WTC11 (cell line): ENCODE data around the gene RFTN1. TPM values are rescaled to one million over a fixed set of nuclear protein-coding genes. Genes with fewer than 3 reads are reported as not detected.

Experiments used
- ATAC-seq: fragments of 200-7000 bp; cut with Tn5 transposase; 2 replicates; pipeline ENCODE4 v1.10.0; 2021; ENCODE audit warnings: mild to moderate bottlenecking, moderate library complexity
- CTCF ChIA-PET: fragments of 300-600 bp; sonication (Branson Sonifier 250); formaldehyde crosslinking; loops from one replicate; lab custom pipeline; 2021; ENCODE audit warnings: antibody characterized with exemption; lab: Charles Lee
- POLR2A ChIA-PET: fragments of 350-600 bp; sonication (Branson Sonifier 250); formaldehyde crosslinking; loops from one replicate; lab custom pipeline; 2021; ENCODE audit warnings: antibody characterized with exemption; lab: Charles Lee
- DNase-seq: peaks from one replicate; pipeline ENCODE4 v3.0.0; 2021; ENCODE audit warnings: low spot score
- H3K27ac Mint-ChIP-seq: 2 replicates; pipeline ENCODE4 v1.8.0; 2021; ENCODE audit warnings: mixed read lengths
- H3K27me3 Mint-ChIP-seq: 2 replicates; pipeline ENCODE4 v1.8.0; 2021; ENCODE audit warnings: low read depth, mild to moderate bottlenecking, moderate library complexity, mixed read lengths
- H3K36me3 Mint-ChIP-seq: 2 replicates; pipeline ENCODE4 v1.8.0; 2021; ENCODE audit warnings: mixed read lengths
- H3K4me1 Mint-ChIP-seq: 2 replicates; pipeline ENCODE4 v1.8.0; 2022; ENCODE audit warnings: mixed read lengths
- H3K4me3 Mint-ChIP-seq: 2 replicates; pipeline ENCODE4 v1.8.0; 2021; ENCODE audit warnings: mild to moderate bottlenecking, moderate library complexity, mixed read lengths
- H3K9me3 Mint-ChIP-seq: 2 replicates; pipeline ENCODE4 v1.8.0; 2021; ENCODE audit warnings: mixed read lengths
- IRF2 ChIP-seq: sonication (generic); formaldehyde crosslinking; IDR thresholded peaks from 2 replicates; pipeline ENCODE4 v1.8.0; 2022; ENCODE audit warnings: low read depth, missing genetic modification reagents, borderline replicate concordance
- JAZF1 ChIP-seq: fragments of 250-450 bp; sonication (Bioruptor Pico); IDR thresholded peaks from 2 replicates; pipeline ENCODE4 v1.9.0; 2021; ENCODE audit warnings: moderate library complexity, mild to moderate bottlenecking, inconsistent platforms
- NFE2L1 ChIP-seq: sonication (generic); formaldehyde crosslinking; IDR thresholded peaks from 2 replicates; pipeline ENCODE4 v1.8.1; 2023; ENCODE audit warnings: missing genetic modification reagents
- NFYB ChIP-seq: sonication (generic); formaldehyde crosslinking; conservative IDR thresholded peaks from 2 replicates; pipeline ENCODE4 v1.8.0; 2022; ENCODE audit warnings: low read depth, missing genetic modification reagents
- TEAD4 ChIP-seq: sonication (generic); formaldehyde crosslinking; IDR thresholded peaks from 2 replicates; pipeline ENCODE4 v1.8.0; 2022; ENCODE audit warnings: mild to moderate bottlenecking, missing genetic modification reagents
- ZNF219 ChIP-seq: sonication (generic); formaldehyde crosslinking; IDR thresholded peaks from 2 replicates; pipeline ENCODE4 v1.8.0; 2023; ENCODE audit warnings: missing genetic modification reagents, mild to moderate bottlenecking, borderline replicate concordance
- total RNA-seq: library from RNA; stranded (reverse); gene quantifications from 3 replicates; pipeline ENCODE4 v1.2.3, GENCODE V29; 2021
- TF ChIP-seq, protein P1 (sequence below): fragments of 250-450 bp; sonication (Bioruptor Pico); IDR thresholded peaks from 2 replicates; pipeline ENCODE4 v2.1.2; 2022; ENCODE audit warnings: mild to moderate bottlenecking, moderate library complexity
- TF ChIP-seq, protein P2 (sequence below): sonication (generic); formaldehyde crosslinking; IDR thresholded peaks from 2 replicates; pipeline ENCODE4 v1.8.1; 2023; ENCODE audit warnings: mild to moderate bottlenecking, missing genetic modification reagents
- TF ChIP-seq, protein P3 (sequence below): sonication (generic); formaldehyde crosslinking; IDR thresholded peaks from 2 replicates; pipeline ENCODE4 v1.8.0; 2023; ENCODE audit warnings: missing genetic modification reagents
- TF ChIP-seq, protein P4 (sequence below): fragments of 250-450 bp; sonication (Bioruptor Pico); IDR thresholded peaks from 2 replicates; pipeline ENCODE4 v1.9.0; 2021; ENCODE audit warnings: mild to moderate bottlenecking
- TF ChIP-seq, protein P5 (sequence below): sonication (generic); formaldehyde crosslinking; IDR thresholded peaks from 2 replicates; pipeline ENCODE4 v1.8.1; 2023; ENCODE audit warnings: mild to moderate bottlenecking, missing genetic modification reagents, moderate library complexity
- TF ChIP-seq, protein P6 (sequence below): fragments of 250-450 bp; sonication (Bioruptor Pico); IDR thresholded peaks from 2 replicates; pipeline ENCODE4 v1.9.0; 2021; ENCODE audit warnings: moderate library complexity, mild to moderate bottlenecking, inconsistent platforms, borderline replicate concordance
- TF ChIP-seq, protein P7 (sequence below): sonication (generic); formaldehyde crosslinking; conservative IDR thresholded peaks from 2 replicates; pipeline ENCODE4 v1.8.1; 2023; ENCODE audit warnings: mild to moderate bottlenecking, low read depth, missing genetic modification reagents, moderate library complexity
- TF ChIP-seq, protein P8 (sequence below): sonication (generic); formaldehyde crosslinking; IDR thresholded peaks from 2 replicates; pipeline ENCODE4 v1.8.0; 2022; ENCODE audit warnings: mild to moderate bottlenecking, missing genetic modification reagents
- TF ChIP-seq, protein P9 (sequence below): fragments of 250-450 bp; sonication (Bioruptor Pico); IDR thresholded peaks from 2 replicates; pipeline ENCODE4 v1.8.0; 2021; ENCODE audit warnings: mild to moderate bottlenecking

The RFTN1 gene
- total RNA-seq, 1 experiment from 2014 or later: 3.8 TPM

DNA sequence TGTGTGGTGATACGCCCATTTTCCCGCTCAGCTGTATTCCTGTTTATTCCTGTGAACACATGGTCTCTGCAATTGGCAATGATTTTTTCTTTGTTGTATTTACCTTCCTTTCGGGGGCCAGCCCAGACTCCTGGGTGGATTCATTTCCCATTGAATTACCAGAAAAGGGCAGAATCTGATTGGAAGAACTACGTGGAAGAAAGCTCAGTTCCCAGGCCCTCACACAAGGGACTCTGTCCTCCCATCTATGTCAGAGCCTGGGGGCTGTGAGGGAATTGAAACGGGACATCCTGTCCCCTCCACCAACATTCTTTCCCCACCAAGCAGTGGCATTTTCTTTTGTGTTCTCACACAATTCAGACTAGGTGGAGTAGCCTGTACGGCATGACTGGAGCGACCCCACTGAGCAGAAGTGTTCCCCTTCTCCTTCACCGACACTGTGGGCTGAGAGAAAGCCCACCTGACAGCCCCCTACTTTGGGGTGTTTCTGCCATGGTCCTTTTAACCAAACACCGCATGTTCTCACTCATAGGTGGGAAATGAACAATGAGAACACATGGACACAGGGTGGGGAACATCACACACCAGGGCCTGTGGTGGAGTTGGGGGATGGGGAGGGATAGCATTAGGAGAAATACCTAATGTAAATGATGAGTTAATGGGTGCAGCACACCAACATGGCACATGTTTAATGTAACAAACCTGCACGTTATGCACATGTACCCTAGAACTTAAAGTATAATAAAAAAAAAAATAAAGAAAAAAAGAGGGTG is 32.1 kb upstream of the RFTN1 start:
- Mint-ChIP-seq H3K36me3 (no peaks in the 10 kb centered on the region), H3K4me3 (no peak overlapping the region), H3K9me3 (peaks cover 4% of the 10 kb centered on the region; the same call in 1 of the 2 replicates), H3K27me3 (no peaks in the 10 kb centered on the region), H3K4me1 (peaks cover 15% of the 10 kb centered on the region), H3K27ac (no peak overlapping the region)
- TF ChIP-seq, protein P1, sequence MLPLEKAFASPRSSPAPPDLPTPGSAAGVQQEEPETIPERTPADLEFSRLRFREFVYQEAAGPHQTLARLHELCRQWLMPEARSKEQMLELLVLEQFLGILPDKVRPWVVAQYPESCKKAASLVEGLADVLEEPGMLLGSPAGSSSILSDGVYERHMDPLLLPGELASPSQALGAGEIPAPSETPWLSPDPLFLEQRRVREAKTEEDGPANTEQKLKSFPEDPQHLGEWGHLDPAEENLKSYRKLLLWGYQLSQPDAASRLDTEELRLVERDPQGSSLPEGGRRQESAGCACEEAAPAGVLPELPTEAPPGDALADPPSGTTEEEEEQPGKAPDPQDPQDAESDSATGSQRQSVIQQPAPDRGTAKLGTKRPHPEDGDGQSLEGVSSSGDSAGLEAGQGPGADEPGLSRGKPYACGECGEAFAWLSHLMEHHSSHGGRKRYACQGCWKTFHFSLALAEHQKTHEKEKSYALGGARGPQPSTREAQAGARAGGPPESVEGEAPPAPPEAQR (CRISPR knock-in tag): no peak
- TF ChIP-seq, protein P2, sequence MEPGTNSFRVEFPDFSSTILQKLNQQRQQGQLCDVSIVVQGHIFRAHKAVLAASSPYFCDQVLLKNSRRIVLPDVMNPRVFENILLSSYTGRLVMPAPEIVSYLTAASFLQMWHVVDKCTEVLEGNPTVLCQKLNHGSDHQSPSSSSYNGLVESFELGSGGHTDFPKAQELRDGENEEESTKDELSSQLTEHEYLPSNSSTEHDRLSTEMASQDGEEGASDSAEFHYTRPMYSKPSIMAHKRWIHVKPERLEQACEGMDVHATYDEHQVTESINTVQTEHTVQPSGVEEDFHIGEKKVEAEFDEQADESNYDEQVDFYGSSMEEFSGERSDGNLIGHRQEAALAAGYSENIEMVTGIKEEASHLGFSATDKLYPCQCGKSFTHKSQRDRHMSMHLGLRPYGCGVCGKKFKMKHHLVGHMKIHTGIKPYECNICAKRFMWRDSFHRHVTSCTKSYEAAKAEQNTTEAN: no peak
- TF ChIP-seq ZNF219 (CRISPR knock-in tag) (no peak), IRF2 (CRISPR knock-in tag) (no peak), NFYB (no peak), TEAD4 (no peak), NFE2L1 (CRISPR knock-in tag) (no peak), JAZF1 (CRISPR knock-in tag) (no peak)
- TF ChIP-seq, protein P3, sequence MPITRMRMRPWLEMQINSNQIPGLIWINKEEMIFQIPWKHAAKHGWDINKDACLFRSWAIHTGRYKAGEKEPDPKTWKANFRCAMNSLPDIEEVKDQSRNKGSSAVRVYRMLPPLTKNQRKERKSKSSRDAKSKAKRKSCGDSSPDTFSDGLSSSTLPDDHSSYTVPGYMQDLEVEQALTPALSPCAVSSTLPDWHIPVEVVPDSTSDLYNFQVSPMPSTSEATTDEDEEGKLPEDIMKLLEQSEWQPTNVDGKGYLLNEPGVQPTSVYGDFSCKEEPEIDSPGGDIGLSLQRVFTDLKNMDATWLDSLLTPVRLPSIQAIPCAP (CRISPR knock-in tag): no peak
- TF ChIP-seq, protein P4, sequence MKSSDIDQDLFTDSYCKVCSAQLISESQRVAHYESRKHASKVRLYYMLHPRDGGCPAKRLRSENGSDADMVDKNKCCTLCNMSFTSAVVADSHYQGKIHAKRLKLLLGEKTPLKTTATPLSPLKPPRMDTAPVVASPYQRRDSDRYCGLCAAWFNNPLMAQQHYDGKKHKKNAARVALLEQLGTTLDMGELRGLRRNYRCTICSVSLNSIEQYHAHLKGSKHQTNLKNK (CRISPR knock-in tag): no peak
- TF ChIP-seq, protein P5, sequence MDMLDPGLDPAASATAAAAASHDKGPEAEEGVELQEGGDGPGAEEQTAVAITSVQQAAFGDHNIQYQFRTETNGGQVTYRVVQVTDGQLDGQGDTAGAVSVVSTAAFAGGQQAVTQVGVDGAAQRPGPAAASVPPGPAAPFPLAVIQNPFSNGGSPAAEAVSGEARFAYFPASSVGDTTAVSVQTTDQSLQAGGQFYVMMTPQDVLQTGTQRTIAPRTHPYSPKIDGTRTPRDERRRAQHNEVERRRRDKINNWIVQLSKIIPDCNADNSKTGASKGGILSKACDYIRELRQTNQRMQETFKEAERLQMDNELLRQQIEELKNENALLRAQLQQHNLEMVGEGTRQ (CRISPR knock-in tag): no peak
- TF ChIP-seq, protein P6, sequence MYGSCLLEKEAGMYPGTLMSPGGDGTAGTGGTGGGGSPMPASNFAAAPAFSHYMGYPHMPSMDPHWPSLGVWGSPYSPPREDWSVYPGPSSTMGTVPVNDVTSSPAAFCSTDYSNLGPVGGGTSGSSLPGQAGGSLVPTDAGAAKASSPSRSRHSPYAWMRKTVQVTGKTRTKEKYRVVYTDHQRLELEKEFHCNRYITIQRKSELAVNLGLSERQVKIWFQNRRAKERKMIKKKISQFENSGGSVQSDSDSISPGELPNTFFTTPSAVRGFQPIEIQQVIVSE (CRISPR knock-in tag): no peak
- TF ChIP-seq, protein P7, sequence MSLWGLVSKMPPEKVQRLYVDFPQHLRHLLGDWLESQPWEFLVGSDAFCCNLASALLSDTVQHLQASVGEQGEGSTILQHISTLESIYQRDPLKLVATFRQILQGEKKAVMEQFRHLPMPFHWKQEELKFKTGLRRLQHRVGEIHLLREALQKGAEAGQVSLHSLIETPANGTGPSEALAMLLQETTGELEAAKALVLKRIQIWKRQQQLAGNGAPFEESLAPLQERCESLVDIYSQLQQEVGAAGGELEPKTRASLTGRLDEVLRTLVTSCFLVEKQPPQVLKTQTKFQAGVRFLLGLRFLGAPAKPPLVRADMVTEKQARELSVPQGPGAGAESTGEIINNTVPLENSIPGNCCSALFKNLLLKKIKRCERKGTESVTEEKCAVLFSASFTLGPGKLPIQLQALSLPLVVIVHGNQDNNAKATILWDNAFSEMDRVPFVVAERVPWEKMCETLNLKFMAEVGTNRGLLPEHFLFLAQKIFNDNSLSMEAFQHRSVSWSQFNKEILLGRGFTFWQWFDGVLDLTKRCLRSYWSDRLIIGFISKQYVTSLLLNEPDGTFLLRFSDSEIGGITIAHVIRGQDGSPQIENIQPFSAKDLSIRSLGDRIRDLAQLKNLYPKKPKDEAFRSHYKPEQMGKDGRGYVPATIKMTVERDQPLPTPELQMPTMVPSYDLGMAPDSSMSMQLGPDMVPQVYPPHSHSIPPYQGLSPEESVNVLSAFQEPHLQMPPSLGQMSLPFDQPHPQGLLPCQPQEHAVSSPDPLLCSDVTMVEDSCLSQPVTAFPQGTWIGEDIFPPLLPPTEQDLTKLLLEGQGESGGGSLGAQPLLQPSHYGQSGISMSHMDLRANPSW (CRISPR knock-in tag): no peak
- TF ChIP-seq, protein P8, sequence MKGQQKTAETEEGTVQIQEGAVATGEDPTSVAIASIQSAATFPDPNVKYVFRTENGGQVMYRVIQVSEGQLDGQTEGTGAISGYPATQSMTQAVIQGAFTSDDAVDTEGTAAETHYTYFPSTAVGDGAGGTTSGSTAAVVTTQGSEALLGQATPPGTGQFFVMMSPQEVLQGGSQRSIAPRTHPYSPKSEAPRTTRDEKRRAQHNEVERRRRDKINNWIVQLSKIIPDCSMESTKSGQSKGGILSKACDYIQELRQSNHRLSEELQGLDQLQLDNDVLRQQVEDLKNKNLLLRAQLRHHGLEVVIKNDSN (CRISPR knock-in tag): no peak
- TF ChIP-seq, protein P9, sequence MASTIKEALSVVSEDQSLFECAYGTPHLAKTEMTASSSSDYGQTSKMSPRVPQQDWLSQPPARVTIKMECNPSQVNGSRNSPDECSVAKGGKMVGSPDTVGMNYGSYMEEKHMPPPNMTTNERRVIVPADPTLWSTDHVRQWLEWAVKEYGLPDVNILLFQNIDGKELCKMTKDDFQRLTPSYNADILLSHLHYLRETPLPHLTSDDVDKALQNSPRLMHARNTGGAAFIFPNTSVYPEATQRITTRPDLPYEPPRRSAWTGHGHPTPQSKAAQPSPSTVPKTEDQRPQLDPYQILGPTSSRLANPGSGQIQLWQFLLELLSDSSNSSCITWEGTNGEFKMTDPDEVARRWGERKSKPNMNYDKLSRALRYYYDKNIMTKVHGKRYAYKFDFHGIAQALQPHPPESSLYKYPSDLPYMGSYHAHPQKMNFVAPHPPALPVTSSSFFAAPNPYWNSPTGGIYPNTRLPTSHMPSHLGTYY (CRISPR knock-in tag): no peak
- CTCF ChIA-PET: interaction anchor here (1.2 kb wide), 1 partner anchor 255 kb away, joined by 3 read pairs; no protein-coding TSS in a partner anchor
- ATAC-seq (no peak), DNase-seq (no peak)
- POLR2A ChIA-PET: no interaction called here
